ENCODE data around the gene RAC3.
"Not testable (repeated sequence)": the region's sequence is repeated elsewhere in the genome, so short reads cannot be mapped to it uniquely, and the experiment has no call there.

RAC3 gene

DNA sequence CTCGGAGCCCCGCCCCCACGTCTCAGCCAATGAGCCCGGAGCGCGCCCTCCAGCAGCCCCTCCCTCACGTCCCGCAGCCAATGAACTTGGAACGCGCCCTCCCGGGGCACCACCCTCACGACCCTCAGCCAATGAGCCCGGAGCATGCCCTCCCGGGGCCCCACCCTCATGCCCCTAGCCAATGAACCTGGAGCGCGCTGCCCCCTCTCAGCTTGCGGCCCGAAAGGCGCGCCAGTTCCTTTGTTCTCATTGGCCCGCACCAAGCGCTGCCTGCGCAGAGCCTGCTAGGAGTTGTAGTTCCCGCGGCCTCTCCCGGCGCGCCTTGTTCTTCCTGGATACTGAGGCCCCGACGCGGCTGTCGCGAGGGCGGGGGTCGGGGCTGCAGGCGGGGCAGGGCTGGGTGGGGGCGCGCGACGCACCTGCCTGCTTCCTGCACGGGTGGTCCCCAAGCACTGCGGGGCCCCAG, 8.5 kb upstream of the RAC3 start, which contains the start of gene LRRC45:
Gene LRRC45 (plus strand): TSS at position 325 of the 466 bp plus-strand sequence. CDS start 339 bp downstream, outside the sequence.
- peak; percentile 95 to 100 (median 99) for DNase-seq (ENCODE audit: low read depth in 2 of 3, low spot score in 2 of 3)

DNA sequence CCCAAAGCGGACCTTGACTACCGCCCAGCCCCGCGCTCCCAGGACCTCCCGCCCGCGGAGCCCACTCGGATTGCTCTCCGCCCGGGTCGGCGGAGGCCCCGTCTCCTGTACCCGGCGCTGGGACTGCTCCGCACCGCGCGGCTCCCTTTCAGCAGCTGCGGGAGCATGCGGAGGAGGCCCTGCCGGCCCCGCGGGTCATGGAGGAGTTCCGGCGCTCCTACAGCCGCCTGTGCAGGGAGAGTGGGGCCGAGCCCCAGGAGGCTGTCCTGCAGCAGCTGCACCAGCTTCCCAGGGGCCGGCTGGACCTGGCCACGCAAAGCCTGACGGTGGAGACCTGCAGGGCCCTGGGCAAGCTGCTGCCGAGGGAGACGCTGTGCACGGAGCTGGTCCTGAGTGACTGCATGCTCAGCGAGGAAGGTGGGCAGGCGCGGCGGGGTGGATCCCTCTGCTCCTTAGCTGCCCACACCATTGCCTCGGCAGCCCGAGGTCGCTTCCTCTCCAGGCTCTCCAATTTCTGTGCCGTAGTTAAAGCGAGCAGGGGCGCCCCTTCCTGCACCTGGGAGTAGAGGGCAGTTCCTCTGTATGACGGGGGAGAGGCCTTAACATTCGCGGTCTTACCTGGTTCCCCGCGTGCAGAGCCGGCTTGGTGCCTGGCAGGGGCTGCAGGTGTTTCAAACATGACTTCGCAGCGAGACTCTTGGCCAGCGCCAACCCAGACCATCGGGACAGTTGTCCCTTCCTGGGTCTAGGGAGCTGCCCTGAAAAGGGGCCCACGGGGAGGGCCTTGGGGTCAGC, 7.8 kb upstream of the RAC3 start:
- DNase-seq (ENCODE audit: low read depth in 2 of 3, low spot score in 2 of 3): peak in 1 of 3 experiments; percentile 22

DNA sequence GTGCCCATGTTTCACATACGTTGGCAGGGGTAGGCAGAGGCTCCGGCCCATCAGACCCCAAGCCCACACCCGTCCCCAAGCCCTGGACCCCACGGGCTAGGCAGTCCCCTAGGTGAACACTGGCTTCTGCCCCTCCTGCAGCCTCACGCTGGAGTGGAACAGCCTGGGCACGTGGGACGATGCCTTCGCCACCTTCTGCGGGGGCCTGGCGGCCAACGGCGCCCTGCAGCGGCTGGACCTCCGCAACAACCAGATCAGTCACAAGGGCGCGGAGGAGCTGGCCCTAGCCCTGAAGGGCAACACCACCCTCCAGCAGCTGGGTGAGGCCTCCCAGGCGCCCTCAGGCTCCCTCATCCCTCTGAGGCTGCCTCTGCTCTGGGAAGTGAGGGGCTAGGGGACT, 6.6 kb upstream of the RAC3 start:
- no peak for DNase-seq (ENCODE audit: low read depth in 2 of 3, low spot score in 2 of 3)

DNA sequence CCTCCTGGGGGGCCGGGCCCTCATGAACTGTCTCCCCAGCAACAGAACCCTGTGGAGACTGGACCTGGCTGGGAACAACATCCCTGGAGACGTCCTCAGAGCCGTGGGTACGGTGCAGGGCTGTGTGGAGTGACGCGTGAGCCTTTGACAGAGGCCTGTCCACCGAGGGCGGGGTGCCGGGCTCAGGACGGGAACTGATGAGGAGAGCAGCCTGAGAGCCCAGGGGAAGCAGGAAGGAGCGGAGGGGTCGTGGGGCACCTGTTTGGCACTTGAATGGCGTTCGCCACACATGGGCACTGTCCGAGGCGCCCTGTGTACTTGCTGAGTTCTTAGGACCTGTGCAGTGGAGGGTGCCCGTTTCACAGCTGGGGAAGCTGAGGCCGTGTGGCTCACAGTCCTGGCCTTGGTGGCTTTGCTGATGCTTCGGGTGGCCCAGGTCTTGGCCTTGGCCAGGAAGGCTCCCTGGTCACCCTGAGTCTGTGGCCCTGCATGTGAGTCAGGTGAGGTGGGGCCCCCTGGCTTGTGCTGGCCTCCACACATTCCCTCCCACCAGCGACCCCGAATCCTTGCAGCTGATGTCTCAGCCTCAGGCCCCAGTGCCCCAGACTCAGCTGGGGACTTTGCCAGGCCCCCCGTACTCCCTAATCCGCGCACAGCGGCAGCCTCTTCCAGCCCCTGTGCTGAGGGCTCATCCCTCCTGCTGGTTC, 5.9 kb upstream of the RAC3 start:
- no peak for DNase-seq (ENCODE audit: low read depth in 2 of 3, low spot score in 2 of 3)

DNA sequence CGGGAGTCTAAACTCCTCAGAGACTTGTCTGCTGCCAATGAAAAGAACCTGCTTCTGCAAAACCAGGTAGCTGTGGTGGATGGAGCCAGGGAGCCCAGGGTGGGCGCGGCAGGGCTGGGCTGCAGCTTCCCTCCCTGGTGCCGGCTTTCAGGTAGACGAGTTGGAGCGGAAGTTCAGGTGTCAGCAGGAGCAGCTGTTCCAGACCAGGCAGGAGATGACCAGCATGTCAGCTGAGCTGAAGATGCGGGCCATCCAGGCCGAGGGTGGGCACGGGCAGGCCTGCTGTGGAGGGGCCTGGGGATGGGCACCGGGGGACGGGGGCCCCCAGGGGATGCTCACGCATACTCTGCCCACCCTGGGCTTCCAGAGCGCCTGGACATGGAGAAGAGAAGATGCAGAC, 3.2 kb upstream of the RAC3 start:
- no peak for DNase-seq (ENCODE audit: low read depth in 2 of 3, low spot score in 2 of 3)

DNA sequence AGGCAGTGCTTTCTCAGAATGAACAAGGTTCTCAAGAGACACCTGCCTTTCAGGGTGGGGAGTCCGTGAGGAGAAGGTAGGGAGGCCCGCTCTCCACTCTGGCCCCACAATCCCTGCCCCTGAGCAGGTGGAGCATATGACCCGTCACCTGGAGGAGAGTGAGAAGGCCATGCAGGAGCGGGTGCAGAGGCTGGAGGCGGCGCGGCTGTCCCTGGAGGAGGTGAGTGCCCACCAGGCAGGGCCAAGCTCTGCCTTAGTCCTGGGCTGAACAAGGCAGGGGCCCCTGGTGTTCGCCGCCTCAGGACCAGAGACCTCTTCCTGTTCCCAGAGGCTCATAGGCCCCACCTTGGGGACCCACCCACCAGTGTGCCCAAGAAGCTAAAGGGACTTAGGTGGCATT, 2.5 kb upstream of the RAC3 start:
- DNase-seq (ENCODE audit: low read depth in 2 of 3, low spot score in 2 of 3): no peak

DNA sequence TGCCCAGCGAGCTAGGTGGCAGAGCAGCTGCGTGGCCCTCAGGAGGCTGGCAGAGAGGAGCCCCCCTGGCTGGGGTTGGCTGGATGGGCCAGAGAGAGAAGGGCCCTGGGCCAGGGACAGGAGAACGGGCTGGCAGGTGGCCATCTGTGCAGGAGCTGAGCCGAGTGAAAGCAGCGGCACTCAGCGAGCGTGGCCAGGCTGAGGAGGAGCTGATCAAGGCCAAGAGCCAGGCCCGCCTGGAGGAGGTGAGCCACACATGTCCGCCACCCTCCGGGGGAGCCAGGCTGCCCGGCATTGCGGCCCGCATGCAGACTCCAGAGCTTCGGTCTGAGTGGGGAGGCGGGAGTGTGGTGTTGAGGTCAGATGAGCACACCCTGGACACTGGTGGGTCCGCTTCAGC, 2.1 kb upstream of the RAC3 start:
- DNase-seq (ENCODE audit: low read depth in 2 of 3, low spot score in 2 of 3): no peak

DNA sequence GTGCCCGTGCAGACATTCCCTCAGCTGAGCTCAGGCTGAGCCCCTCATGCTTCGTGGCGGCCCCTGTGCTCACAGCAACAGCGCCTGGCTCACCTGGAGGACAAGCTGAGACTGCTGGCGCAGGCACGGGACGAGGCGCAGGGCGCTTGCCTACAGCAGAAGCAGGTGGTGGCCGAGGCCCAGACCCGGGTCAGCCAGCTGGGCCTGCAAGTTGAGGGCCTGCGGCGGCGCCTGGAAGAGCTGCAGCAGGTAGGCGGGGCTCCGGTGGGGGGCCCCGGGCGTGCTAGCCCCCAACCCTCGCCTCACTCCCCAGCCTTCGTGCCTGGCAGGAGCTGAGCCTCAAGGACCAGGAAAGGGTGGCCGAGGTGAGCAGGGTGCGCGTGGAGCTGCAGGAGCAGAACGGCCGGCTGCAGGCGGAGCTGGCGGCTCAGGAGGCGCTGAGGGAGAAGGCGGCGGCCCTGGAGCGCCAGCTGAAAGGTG, 1.4 kb upstream of the RAC3 start:
- no peak for DNase-seq (ENCODE audit: low read depth in 2 of 3, low spot score in 2 of 3)

DNA sequence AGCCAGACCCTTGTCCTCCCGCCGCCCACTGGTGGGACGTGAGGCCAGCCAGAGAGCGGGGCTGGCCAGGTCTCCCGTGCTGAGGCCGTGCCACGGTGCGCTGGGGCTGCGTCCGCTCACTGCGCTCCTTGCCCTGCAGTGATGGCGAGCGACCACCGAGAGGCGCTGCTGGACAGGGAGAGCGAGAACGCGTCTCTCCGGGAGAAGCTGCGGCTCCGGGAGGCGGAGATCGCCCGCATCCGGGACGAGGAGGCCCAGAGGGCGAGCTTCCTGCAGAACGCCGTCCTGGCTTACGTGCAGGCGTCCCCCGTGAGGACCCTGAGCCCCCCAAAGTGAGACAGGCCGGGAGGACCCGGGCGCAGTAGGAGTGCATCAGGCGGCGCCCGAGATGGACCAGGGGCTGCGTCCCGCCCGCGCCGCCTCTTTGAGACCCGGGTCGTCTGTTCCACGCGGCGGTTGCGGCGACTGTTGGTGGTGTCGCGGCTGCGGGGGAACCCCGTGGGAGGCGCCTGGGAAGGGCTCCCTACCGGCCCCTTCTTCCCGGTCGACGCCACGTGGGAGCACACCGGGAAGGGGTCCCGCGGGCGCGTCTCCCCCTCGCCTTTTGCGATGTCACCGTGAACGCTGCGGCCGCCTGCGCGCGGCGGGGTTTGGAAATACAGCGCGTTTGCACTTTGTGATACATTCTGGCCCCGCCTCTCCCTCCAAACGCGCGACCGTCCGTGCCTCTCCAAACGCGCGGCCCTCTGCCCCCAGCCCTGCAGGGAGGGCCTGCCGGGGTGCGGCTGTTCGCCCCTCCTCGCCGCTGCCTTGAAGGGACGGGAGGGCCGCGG, 792 bp upstream of the RAC3 start:
- peak; percentile 61 to 62 (median 62) for DNase-seq (ENCODE audit: low read depth in 2 of 3, low spot score in 2 of 3)

DNA sequence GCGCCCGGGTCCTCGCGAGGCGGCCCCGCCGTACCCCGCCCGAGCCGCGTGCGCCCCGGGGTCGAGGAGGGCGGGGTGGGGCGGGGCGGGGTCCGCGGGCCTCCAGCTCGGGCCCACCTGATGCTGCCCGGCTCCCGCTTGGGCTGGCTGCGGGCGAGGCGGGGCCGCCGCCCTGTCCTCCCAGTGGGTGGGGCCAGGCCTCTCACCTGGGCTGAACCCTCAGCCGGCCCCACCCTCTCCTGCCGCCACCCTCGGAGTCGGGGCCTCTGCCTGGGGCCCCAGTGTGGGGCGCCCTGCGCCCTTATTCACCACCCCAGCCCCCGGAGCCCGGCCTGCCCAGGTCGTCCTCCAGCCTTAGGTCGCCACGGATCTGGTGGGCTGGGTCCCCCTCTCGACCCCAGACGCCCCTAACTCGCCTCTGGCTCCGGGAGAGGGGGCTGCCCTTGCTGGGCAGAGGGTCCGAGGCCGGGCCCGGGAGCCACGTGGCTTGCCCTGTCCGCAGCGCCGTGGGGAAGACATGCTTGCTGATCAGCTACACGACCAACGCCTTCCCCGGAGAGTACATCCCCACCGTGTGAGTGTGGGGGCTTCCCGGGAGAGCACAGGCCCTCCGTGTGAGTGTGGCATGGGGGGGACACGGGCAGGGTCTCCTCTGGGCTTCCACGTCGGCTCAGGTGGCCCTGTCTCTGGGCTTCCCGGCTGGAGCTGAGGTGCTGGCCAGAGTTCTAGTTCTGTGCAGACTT, 578 bp downstream of the RAC3 start:
- no peak for DNase-seq (ENCODE audit: low read depth in 2 of 3, low spot score in 2 of 3)

DNA sequence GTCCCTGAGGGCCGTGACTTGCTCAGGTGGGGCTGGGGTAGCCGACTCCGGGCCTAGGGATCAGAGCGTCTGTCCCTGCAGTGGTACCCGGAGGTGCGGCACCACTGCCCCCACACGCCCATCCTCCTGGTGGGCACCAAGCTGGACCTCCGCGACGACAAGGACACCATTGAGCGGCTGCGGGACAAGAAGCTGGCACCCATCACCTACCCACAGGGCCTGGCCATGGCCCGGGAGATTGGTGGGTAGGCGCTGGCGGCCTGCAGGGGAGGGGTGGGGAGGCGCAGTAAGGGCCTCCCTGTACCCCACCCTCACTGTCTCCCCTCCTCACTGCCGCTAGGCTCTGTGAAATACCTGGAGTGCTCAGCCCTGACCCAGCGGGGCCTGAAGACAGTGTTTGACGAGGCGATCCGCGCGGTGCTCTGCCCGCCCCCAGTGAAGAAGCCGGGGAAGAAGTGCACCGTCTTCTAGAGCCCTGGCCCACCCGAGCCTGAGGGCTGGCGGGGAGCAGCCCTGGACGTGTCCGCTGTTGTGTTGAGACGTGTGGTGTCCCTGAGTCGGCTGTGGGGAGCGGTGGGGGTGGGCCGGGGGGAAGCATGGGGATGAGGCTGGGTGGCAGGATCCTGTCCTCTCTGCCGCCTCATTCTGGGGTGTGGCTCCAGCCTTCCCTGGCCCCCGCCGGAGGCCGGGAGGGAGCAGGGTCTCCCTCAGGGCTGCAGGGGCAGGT, 2.0 kb downstream of the RAC3 start:
- no peak for DNase-seq (ENCODE audit: low read depth in 2 of 3, low spot score in 2 of 3)

DNA sequence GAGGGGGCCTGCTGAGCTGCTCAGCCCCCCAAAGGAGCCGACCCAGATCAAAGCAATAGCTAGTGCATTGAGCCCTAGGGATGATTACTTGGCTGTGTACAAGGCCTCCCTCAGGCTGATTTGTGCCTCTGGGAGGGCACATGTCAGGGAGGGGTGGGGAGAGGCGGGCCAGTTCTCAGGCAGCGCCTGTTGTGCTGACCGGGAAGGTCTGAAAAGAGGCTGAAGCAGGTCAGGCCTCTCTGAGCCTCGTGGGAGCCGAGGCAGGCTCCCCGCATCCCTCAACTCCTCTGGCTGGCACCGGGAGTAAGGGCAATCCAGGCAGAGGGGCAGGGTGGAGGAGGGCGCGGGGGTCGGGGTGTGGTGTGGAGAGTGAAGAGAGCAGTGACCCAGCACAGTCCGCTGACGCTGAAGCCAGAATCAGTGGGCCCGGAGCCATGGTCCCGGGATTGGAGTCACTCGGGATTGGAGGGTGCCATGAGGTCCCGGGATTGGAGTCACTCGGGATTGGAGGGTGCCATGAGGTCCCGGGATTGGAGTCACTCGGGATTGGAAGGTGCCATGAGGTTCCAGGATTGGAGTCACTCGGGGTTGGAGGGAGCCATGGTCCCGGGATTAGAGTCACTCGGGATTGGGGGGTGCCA, 3.0 kb downstream of the RAC3 start:
- no peak for DNase-seq (ENCODE audit: low read depth in 2 of 3, low spot score in 2 of 3)

DNA sequence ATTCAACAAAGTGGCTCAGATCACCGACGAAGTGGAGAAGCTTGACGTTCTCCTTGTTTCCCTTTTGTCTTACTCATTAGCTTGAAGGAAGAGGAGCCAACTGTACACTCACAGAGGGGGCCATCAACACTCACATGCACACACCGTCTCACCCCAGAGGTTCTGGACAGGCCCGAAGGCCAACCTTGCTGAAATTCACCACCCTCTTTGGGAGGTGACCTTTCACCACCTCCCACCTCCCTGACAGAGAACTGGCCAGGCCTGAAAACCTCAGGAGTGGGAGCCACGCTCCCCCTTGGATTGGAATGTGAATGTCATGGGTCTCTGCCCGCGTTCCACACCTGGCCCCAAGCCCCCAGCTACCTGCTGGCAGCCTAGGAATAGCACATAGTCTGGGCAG, 4.0 kb downstream of the RAC3 start:
- no peak for DNase-seq (ENCODE audit: low read depth in 2 of 3, low spot score in 2 of 3)

DNA sequence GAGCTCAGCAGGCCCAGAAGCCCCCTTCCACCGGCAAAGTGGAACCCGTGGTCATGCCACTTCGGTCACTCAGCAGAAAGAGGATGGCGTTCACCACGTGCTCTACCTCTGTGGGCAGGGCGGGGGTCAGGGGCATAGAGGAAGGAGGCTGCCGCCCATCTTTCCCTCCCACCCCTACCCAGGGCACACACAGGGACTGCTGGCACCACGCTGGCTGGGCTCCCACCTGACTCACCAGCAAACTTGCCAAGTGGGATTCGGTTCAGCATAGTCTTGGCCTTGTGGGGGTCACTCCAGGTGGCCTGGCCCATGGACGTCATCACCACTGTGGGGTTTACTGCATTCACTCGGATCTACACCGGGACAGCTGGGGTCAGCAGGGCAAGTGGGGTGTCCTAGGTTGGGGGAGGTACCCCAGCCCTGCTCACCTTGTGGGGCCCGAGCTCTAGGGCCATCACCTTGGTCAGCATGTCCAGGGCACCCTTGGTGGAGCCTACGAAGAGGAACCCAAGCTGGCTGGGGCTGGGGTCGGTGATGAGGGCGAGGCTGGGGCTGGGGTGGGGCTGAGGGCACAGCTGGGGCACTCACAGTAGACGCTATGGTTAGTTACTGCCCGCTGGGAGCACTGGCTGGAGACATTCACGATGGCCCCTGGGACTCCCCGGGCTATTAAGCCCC, 4.6 kb downstream of the RAC3 start:
- DNase-seq (ENCODE audit: low read depth in 2 of 3, low spot score in 2 of 3): no peak

DNA sequence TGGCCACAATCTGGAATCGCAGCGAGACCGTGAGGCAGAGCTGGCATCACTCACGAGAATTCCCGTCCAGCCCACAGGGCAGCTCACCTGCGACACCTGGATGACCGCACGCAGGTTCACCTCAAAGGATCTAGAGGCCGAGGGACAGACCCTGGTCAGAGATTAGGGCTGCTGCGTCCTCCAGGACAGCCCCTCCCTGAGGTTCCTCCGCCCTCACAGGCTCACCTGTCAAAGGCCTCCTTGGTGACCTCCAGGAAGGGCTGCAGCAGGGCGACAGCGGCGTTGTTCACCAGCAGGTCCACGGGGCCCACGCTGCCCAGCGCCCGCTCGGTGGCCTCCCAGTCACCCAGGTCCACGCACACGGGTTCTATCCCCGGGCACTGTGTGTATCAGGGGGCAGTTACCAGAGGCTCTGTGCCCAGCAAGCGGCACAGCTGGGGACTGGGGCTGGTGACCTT, 5.2 kb downstream of the RAC3 start:
- DNase-seq (ENCODE audit: low read depth in 2 of 3, low spot score in 2 of 3): no peak

DNA sequence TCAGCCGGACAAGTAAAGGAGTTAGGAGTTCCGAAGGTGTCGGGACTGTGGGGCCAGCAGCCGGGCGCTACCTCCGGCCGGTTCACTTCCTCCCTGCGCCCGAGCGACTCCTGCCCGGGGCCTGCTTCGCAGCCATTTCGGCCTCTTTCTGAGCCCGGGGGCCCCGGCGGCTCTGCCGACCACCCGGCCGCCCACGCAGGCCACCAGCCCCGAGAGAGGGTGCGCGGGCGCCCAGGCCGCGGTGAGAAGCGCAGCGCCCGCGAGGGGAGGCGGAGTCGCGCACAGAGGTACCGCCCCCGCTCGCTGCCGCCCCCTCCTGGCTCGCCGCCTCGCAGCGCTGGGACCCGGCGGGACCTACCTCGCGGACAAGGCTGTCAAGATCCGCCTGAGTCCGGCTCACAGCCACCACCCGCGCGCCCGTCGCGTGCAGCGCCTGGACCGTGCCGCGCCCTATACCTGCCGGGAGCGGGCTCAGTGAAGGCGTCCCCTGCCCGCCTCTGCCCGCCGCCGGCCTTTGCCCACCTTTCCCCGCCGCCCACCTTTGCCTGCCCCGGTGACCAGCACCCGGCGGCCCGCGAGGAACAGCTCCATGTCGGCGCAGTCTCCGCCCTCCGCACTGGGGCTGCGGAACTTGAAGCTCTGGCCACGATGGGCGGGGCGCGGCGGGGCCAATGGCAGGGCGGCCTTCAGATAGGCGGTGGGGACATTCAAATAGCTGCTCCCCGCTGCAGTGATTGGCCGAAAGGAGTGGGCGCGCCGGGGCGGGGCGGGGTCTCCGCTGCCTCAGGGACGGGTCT, 5.8 kb downstream of the RAC3 start, which contains the start of gene DCXR:
Gene DCXR (minus strand): TSS at position 606 of the 797 bp plus-strand sequence. CDS start 15 bp downstream, at position 591.
- peak; percentile 82 to 93 (median 88) for DNase-seq (ENCODE audit: low read depth in 2 of 3, low spot score in 2 of 3)

DNA sequence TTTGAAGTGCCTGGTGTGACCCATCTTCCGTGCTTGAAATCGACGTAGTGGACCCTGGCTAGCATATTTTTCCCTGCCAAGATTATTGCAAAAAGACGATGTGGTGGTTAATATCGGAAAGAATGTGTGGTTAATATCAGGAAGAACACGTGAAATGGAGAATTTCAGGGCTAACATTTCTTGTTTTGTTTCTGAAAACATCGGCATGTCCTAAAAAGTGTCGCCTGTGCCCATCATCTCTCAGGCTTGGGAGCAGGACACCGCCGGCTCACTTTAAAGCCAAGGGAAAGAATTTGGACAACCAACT, 6.4 kb downstream of the RAC3 start:
- no peak for DNase-seq (ENCODE audit: low read depth in 2 of 3, low spot score in 2 of 3)

DNA sequence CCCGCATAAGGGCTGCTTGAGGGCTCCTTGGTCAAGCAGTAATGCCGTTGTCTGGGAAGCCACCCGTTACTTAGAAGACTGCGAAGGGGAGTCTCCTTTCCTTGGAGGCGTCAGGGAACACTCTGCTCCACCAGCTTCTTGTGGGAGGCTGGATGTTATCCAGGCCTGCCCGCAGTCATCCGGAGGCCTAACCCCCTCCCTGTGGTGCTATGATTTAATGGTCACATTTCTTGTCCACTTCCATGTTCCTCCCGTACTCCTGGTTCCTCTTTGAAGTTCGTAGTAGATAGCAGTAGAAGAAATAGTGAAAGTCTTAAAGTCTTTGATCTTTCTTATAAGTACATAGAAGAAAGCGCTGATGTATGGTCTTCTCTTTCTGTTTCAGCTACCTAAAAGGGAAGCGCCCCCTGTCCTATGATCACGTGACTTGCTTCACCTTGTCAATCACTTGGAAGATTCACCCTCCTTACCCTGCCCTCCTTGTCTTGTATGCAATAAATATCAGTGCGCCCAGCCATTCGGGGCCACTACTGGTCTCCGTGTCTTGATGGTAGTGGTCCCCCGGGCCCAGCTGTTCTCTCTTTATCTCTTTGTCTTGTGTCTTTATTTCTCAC, 7.4 kb downstream of the RAC3 start:
- DNase-seq (ENCODE audit: low read depth in 2 of 3, low spot score in 2 of 3): not testable (repeated sequence)

Measured in activated CD8-positive, alpha-beta memory T cell treated with anti-CD3 and anti-CD28 coated beads for 48 hours (primary cell).